Neural cell (in vitro differentiated cells): ENCODE measurements around the gene ADORA1. TPM values are rescaled to one million over a fixed set of nuclear protein-coding genes. Genes with fewer than 3 reads are reported as not detected.

Experiments
- H2AFZ ChIP-seq: fragments of 200-600, 300-800 bp; sonication (generic), shearing (Covaris generic); 2 replicates; pipeline ENCODE4 v1.6.0; 2014; ENCODE audit warnings: low read depth, mild to moderate bottlenecking, antibody characterized with exemption, low read length, moderate library complexity
- H3F3A ChIP-seq: fragments of 200-600 bp; shearing (Covaris generic); 2 replicates; pipeline ENCODE4 v1.6.1; 2016; ENCODE audit warnings: mild to moderate bottlenecking, moderate library complexity, mixed read lengths, antibody characterized with exemption, low read length; ENCODE audit not compliant: insufficient read depth, poor library complexity, severe bottlenecking
- H3K27ac ChIP-seq: fragments of 200-600, 300-800 bp; sonication (generic), shearing (Covaris generic); 2 replicates; pipeline ENCODE4 v1.5.1; 2014; ENCODE audit warnings: mild to moderate bottlenecking, low read length, moderate library complexity
- H3K27me3 ChIP-seq: fragments of 300-800, 200-600 bp; sonication (generic), shearing (Covaris generic); 2 replicates; pipeline ENCODE4 v1.6.0; 2014; ENCODE audit warnings: mild to moderate bottlenecking, low read depth, low read length, moderate library complexity; ENCODE audit not compliant: insufficient read depth
- H3K36me3 ChIP-seq: fragments of 300-800, 200-600 bp; sonication (generic), shearing (Covaris generic); 2 replicates; pipeline ENCODE4 v1.5.1; 2014; ENCODE audit warnings: mild to moderate bottlenecking, antibody characterized with exemption, low read length, moderate library complexity; ENCODE audit not compliant: insufficient read depth
- H3K4me2 ChIP-seq: fragments of 300-800, 200-600 bp; sonication (generic), shearing (Covaris generic); 2 replicates; pipeline ENCODE4 v1.6.0; 2014; ENCODE audit warnings: mild to moderate bottlenecking, low read length
- H3K4me3 ChIP-seq: fragments of 300-800, 200-600 bp; sonication (generic), shearing (Covaris generic); 2 replicates; pipeline ENCODE4 v1.5.1; 2014; ENCODE audit warnings: mild to moderate bottlenecking, low read length, moderate library complexity
- H3K79me2 ChIP-seq: fragments of 200-600 bp; shearing (Covaris generic); replicated peaks from 2 replicates; pipeline ENCODE4 v1.6.0; 2014; ENCODE audit warnings: mild to moderate bottlenecking, low read length, moderate library complexity; ENCODE audit not compliant: insufficient read depth
- H3K9ac ChIP-seq: fragments of 300-800, 200-600 bp; sonication (generic), shearing (Covaris generic); 2 replicates; pipeline ENCODE4 v1.6.1; 2016; ENCODE audit warnings: mild to moderate bottlenecking, low read length, mixed read lengths
- H3K9me2 ChIP-seq: fragments of 200-600 bp; shearing (Covaris generic); 2 replicates; pipeline ENCODE4 v1.6.1; 2016; ENCODE audit warnings: mild to moderate bottlenecking, low read length, mixed read lengths; ENCODE audit not compliant: insufficient read depth
- H3K9me3 ChIP-seq: fragments of 200-600, 300-800 bp; sonication (generic), shearing (Covaris generic); 2 replicates; pipeline ENCODE4 v1.6.1; 2016; ENCODE audit warnings: mild to moderate bottlenecking, mixed run types, low read length, moderate library complexity, mixed read lengths
- H4K20me1 ChIP-seq: fragments of 200-600 bp; shearing (Covaris generic); 2 replicates; pipeline ENCODE4 v1.6.1; 2016; ENCODE audit warnings: mild to moderate bottlenecking, mixed run types; ENCODE audit not compliant: insufficient read depth
- EP300 ChIP-seq: fragments of 450-650 bp; conservative IDR thresholded peaks from 2 replicates; pipeline ENCODE4 v1.6.1; 2014; ENCODE audit warnings: antibody characterized with exemption, mild to moderate bottlenecking, moderate library complexity; ENCODE audit not compliant: poor library complexity, severe bottlenecking
- EZH2 ChIP-seq: fragments of 200-600, 300-800 bp; shearing (Covaris generic), sonication (generic); IDR thresholded peaks from 2 replicates; pipeline ENCODE4 v1.6.1; 2014; ENCODE audit warnings: antibody characterized with exemption, low read length, borderline replicate concordance, mild to moderate bottlenecking; ENCODE audit not compliant: insufficient read depth, poor library complexity, severe bottlenecking
- MXI1 ChIP-seq: fragments of 450-650 bp; conservative IDR thresholded peaks from 2 replicates; pipeline ENCODE4 v1.6.1; 2014; ENCODE audit warnings: antibody characterized with exemption, mild to moderate bottlenecking; ENCODE audit not compliant: poor library complexity, severe bottlenecking
- POLR2AphosphoS5 ChIP-seq: IDR thresholded peaks from 2 replicates; pipeline ENCODE4 v1.6.1; 2012
- RAD21 ChIP-seq: fragments of 450-650 bp; conservative IDR thresholded peaks from 2 replicates; pipeline ENCODE4 v1.6.1; 2014; ENCODE audit warnings: antibody characterized with exemption, mild to moderate bottlenecking, moderate library complexity
- SMC3 ChIP-seq: fragments of 450-650 bp; conservative IDR thresholded peaks from 2 replicates; pipeline ENCODE4 v1.6.1; 2014; ENCODE audit warnings: antibody characterized with exemption, mild to moderate bottlenecking, moderate library complexity; ENCODE audit not compliant: poor library complexity
- TAF1 ChIP-seq: IDR thresholded peaks from 2 replicates; pipeline ENCODE4 v1.6.1; 2012; ENCODE audit warnings: low read depth
- polyA plus RNA-seq: library from polyadenylated mRNA; depleted of rRNA; stranded (reverse); fragments of >200 nt; gene quantifications from 2 replicates; pipeline ENCODE4 v1.2.3, GENCODE V29; 2014
- TF ChIP-seq, protein P1 (sequence below): fragments of 450-650 bp; IDR thresholded peaks from 2 replicates; pipeline ENCODE4 v1.5.1; 2014; ENCODE audit warnings: antibody characterized with exemption, mild to moderate bottlenecking, moderate library complexity; ENCODE audit not compliant: poor library complexity, severe bottlenecking
- TF ChIP-seq, protein P2 (sequence below): IDR thresholded peaks from 2 replicates; pipeline ENCODE4 v1.6.1; 2012; ENCODE audit warnings: borderline replicate concordance

Gene ADORA1
- polyA plus RNA-seq, 1 donor from 2014 or later: 7.2 TPM

DNA sequence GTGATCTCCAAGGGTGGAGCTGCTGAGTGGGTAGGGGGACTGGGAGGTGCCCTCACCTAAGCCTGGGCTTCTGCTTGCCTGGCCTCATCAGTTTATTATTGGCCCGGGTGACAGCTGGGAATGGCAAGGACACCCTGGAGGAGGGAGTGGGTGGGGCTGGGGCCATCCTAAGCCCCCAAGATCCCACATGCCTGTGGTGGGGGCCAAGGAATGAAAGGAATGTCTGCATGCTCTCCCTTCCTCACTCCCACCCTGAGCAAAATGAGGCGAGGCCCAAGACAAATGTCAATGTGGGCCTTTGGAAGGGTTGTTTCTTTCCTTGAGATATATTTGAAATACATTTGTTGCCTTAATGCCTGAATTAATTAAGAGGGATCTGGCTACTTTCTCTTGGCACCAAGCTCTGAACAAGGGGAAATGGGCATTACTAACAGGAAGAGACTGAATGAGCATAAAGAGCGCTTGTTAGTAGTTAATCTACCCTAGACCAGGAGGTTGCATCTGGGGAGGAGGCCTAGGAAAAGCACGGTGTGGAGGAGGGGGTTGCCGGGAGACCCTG is 78.7 kb downstream of the ADORA1 start:
- no peaks in the 10 kb centered on the region for H3K27me3 ChIP-seq
- TF ChIP-seq POLR2AphosphoS5: no peak
- H3K9me3 ChIP-seq: no peaks in the 10 kb centered on the region
- H4K20me1 ChIP-seq: no peaks in the 10 kb centered on the region
- H3K9ac ChIP-seq: no peak overlapping the region
- no peaks in the 10 kb centered on the region for H3K79me2 ChIP-seq
- no peaks in the 10 kb centered on the region for H3K9me2 ChIP-seq
- no peak overlapping the region for H3K27ac ChIP-seq
- H3K4me2 ChIP-seq: no peak overlapping the region
- H2AFZ ChIP-seq: no peak overlapping the region
- H3K36me3 ChIP-seq: no peaks in the 10 kb centered on the region
- H3K4me3 ChIP-seq: no peak overlapping the region
- no peaks in the 10 kb centered on the region for H3F3A ChIP-seq

DNA sequence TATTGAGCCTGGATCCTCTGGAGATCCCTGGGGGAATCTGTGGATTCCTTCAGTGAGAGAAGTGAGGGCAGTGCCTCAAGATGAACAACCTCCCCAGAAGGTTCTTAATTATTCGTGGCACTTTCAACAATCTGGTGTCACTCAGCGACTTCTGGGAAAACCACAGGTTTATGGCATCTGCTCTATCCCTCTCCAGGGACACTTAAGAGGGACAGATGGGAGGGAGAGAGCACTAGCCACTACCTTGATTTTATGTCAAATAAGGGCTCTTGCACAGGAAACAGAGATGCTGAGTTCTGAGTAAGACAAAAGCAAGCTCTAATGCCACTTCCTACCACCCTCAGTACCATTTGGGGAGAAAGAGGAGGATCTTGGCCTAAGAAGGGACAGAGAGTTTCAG is 80.2 kb downstream of the ADORA1 start:
- Histone ChIP-seq H2AFZ (no peak overlapping the region), H3K79me2 (no peaks in the 10 kb centered on the region), H3K36me3 (no peaks in the 10 kb centered on the region), H3K9ac (no peak overlapping the region), H3K27me3 (no peaks in the 10 kb centered on the region), H4K20me1 (no peaks in the 10 kb centered on the region), H3K4me3 (no peak overlapping the region), H3K9me2 (no peaks in the 10 kb centered on the region), H3K9me3 (no peaks in the 10 kb centered on the region), H3K4me2 (no peak overlapping the region), H3F3A (no peaks in the 10 kb centered on the region), H3K27ac (no peak overlapping the region)
- TF ChIP-seq RAD21: no peak
- TF ChIP-seq, protein P1, sequence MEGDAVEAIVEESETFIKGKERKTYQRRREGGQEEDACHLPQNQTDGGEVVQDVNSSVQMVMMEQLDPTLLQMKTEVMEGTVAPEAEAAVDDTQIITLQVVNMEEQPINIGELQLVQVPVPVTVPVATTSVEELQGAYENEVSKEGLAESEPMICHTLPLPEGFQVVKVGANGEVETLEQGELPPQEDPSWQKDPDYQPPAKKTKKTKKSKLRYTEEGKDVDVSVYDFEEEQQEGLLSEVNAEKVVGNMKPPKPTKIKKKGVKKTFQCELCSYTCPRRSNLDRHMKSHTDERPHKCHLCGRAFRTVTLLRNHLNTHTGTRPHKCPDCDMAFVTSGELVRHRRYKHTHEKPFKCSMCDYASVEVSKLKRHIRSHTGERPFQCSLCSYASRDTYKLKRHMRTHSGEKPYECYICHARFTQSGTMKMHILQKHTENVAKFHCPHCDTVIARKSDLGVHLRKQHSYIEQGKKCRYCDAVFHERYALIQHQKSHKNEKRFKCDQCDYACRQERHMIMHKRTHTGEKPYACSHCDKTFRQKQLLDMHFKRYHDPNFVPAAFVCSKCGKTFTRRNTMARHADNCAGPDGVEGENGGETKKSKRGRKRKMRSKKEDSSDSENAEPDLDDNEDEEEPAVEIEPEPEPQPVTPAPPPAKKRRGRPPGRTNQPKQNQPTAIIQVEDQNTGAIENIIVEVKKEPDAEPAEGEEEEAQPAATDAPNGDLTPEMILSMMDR: no peak
- TF ChIP-seq MXI1: no peak
- no peak for TF ChIP-seq SMC3
- TF ChIP-seq POLR2AphosphoS5: no peak
- no peak for TF ChIP-seq TAF1
- no peak for TF ChIP-seq EZH2
- TF ChIP-seq, protein P2, sequence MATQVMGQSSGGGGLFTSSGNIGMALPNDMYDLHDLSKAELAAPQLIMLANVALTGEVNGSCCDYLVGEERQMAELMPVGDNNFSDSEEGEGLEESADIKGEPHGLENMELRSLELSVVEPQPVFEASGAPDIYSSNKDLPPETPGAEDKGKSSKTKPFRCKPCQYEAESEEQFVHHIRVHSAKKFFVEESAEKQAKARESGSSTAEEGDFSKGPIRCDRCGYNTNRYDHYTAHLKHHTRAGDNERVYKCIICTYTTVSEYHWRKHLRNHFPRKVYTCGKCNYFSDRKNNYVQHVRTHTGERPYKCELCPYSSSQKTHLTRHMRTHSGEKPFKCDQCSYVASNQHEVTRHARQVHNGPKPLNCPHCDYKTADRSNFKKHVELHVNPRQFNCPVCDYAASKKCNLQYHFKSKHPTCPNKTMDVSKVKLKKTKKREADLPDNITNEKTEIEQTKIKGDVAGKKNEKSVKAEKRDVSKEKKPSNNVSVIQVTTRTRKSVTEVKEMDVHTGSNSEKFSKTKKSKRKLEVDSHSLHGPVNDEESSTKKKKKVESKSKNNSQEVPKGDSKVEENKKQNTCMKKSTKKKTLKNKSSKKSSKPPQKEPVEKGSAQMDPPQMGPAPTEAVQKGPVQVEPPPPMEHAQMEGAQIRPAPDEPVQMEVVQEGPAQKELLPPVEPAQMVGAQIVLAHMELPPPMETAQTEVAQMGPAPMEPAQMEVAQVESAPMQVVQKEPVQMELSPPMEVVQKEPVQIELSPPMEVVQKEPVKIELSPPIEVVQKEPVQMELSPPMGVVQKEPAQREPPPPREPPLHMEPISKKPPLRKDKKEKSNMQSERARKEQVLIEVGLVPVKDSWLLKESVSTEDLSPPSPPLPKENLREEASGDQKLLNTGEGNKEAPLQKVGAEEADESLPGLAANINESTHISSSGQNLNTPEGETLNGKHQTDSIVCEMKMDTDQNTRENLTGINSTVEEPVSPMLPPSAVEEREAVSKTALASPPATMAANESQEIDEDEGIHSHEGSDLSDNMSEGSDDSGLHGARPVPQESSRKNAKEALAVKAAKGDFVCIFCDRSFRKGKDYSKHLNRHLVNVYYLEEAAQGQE: no peak
- no peak for TF ChIP-seq EP300

DNA sequence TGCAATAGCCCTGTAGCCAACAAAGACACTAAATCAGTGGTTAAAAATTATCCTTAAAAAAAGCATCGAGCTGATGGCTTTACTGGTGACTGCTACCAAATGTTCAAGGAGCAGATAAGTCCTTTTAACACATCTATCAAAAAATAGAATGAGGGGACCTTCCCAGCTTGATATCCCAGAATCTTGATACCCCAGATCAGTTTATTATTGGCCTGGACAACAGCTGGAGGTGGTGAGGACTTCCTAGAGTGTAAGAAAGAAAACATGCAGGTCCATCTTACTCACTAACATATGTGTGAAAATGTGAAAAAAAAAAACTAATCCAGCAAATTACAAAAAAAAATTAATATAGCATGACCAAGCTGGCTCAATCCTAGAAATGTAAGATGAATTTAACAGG is 80.7 kb downstream of the ADORA1 start:
- no peak for TF ChIP-seq EP300
- no peak for TF ChIP-seq MXI1
- TF ChIP-seq, protein P2: no peak
- TF ChIP-seq TAF1: no peak
- TF ChIP-seq, protein P1: no peak
- no peak for TF ChIP-seq RAD21
- TF ChIP-seq EZH2: no peak
- TF ChIP-seq SMC3: no peak
- TF ChIP-seq POLR2AphosphoS5: no peak
- H3K27me3 ChIP-seq: no peaks in the 10 kb centered on the region
- H4K20me1 ChIP-seq: no peaks in the 10 kb centered on the region
- H3K36me3 ChIP-seq: no peaks in the 10 kb centered on the region
- no peak overlapping the region for H2AFZ ChIP-seq
- H3K4me3 ChIP-seq: no peak overlapping the region
- H3K9me3 ChIP-seq: no peaks in the 10 kb centered on the region
- H3F3A ChIP-seq: no peaks in the 10 kb centered on the region
- no peak overlapping the region for H3K4me2 ChIP-seq
- no peak overlapping the region for H3K9ac ChIP-seq
- no peaks in the 10 kb centered on the region for H3K9me2 ChIP-seq
- H3K27ac ChIP-seq: no peak overlapping the region
- H3K79me2 ChIP-seq: no peaks in the 10 kb centered on the region
